Measurements from ENCODE around the gene MED1.

- no peak for TF ChIP-seq POLR2AphosphoS5 (IDR thresholded peaks at IDR 0.05; ENCODE audit: low read depth, low read length)
- no peak for TF ChIP-seq NRF1 (IDR thresholded peaks at IDR 0.05; ENCODE audit: low read depth, low read length)
- TF ChIP-seq YY1 (IDR thresholded peaks at IDR 0.05; ENCODE audit: low read depth): no peak
- no peak for TF ChIP-seq CTCF (IDR thresholded peaks at IDR 0.05)
- TF ChIP-seq SMC3 (IDR thresholded peaks at IDR 0.05; ENCODE audit: low read depth, low read length): no peak
- TF ChIP-seq, protein P1, sequence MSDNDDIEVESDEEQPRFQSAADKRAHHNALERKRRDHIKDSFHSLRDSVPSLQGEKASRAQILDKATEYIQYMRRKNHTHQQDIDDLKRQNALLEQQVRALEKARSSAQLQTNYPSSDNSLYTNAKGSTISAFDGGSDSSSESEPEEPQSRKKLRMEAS (IDR thresholded peaks at IDR 0.05; ENCODE audit: low read depth): no peak
Measured at GRCh38 chr17:39357488-39357887, 93.6 kb downstream of the MED1 start.

All from SK-N-SH (cell line).